Mucosa of descending colon (tissue), 3 donors: ENCODE data around the gene PDE11A. TPM values are rescaled to one million over a fixed set of nuclear protein-coding genes. Genes with fewer than 3 reads are reported as not detected.

Source experiments
- ATAC-seq: fragments of 200-7000 bp; cut with Tn5 transposase; one replicate; pipeline ENCODE4 v1.9.1; 2020; ENCODE audit warnings: mild to moderate bottlenecking, moderate library complexity
- DNase-seq, 3 donors: peaks; one replicate each; pipeline ENCODE4 v3.0.0-alpha.2; 2020
- H3K36me3 ChIP-seq: fragments of 200-600 bp; one replicate; pipeline ENCODE4 v1.8.0; 2021; ENCODE audit warnings: low read depth, mild to moderate bottlenecking
- H3K4me1 ChIP-seq: fragments of 200-600 bp; one replicate; pipeline ENCODE4 v1.8.0; 2021; ENCODE audit warnings: low read depth, mild to moderate bottlenecking
- H3K4me3 ChIP-seq: fragments of 200-600 bp; one replicate; pipeline ENCODE4 v1.8.0; 2021; ENCODE audit warnings: mild to moderate bottlenecking
- H3K9me3 ChIP-seq: fragments of 200-600 bp; one replicate; pipeline ENCODE4 v1.8.0; 2021; ENCODE audit warnings: mild to moderate bottlenecking
- intact Hi-C, 2 donors: fragments of 100-400 bp; cut with DNase I in 1 of 2; cut with micrococcal nuclease in 1 of 2; formaldehyde crosslinking; loops; one replicate each; pipeline versions ENCODE4 v1.11.0 to v1.11.1; 2022; cut with DNase I, micrococcal nuclease
- total RNA-seq, 3 donors: library from RNA; stranded (reverse); fragmentation: NEBNext Ultra II Directional in 2 of 3; extraction: Animal tissue kit (Norgen Biotek cat#: 25700) in 2 of 3; gene quantifications; one replicate each; pipeline versions ENCODE4 v1.2.1 to v1.2.4, GENCODE V29; 2021 to 2023
- TF ChIP-seq, protein P1 (sequence below): fragments of 200-600 bp; IDR thresholded peaks from one replicate; pipeline ENCODE4 v1.8.0; 2022; ENCODE audit warnings: antibody characterized with exemption, mild to moderate bottlenecking
- donor health status: DM: no; HTN: no; CAD: no; lungs with moderate emphysema.
- donor health status: DM: no; HTN: no; CAD: no.
- donor health status: DM: no; HTN: yes; CAD: no.

Gene PDE11A
- total RNA-seq, 3 donors from 2014 or later: 1.0 to 3.2 (median 2.7) TPM

DNA sequence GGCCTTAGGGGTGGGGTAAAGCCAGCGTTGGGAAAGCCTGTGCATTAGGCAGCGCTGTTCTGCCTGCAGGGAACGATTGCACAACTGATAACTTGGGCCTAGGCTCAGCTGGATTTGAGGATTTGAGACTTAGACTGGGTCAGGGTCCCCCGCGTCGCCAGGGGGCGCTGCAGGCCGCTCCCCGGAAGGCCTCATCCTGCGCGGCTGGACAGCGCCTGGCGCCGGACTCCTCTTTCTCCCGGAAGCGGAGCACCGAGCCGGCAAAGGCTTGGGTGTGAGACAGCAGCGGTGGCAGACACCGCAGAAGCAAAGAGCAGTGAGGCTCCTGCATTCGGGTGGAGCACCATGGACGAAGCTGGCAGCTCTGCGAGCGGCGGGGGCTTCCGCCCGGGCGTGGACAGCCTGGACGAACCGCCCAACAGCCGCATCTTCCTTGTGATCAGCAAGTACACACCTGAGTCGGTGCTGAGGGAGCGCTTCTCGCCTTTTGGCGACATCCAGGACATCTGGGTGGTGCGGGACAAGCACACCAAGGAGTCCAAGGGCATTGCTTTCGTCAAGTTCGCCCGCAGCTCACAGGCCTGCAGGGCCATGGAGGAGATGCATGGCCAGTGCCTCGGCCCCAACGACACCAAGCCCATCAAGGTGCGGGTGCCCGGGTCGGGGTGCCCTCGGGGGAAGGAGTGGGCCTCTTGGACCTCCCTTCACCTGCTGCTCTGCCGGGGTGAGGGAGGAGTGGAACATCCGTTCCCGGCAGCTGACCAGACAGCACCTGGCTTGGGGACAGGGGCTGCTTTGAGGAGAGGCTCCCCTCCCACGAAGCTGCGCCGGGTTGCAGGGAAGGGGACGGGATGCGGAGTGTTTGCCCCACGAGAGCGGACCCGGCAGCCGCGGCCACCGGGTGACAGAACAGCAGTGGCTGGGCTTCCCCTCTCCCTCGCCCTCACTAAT is 39.9 kb upstream of the PDE11A start, which contains the start of gene RBM45:
Gene RBM45 (plus strand): TSS at position 236 of the 951 bp plus-strand sequence. CDS start 110 bp downstream, at position 346.
- H3K36me3 ChIP-seq: no peaks in the 10 kb centered on the region
- ATAC-seq (peak; percentile 100), DNase-seq (peak; percentile 94 to 95 (median 94))
- H3K4me3 ChIP-seq: peak within 1 kb of the TSS; percentile 44
- no peaks in the 10 kb centered on the region for H3K9me3 ChIP-seq
- peaks cover 10% of the 10 kb centered on the region for H3K4me1 ChIP-seq
- intact Hi-C loops: no loop called here
- TF ChIP-seq, protein P1, sequence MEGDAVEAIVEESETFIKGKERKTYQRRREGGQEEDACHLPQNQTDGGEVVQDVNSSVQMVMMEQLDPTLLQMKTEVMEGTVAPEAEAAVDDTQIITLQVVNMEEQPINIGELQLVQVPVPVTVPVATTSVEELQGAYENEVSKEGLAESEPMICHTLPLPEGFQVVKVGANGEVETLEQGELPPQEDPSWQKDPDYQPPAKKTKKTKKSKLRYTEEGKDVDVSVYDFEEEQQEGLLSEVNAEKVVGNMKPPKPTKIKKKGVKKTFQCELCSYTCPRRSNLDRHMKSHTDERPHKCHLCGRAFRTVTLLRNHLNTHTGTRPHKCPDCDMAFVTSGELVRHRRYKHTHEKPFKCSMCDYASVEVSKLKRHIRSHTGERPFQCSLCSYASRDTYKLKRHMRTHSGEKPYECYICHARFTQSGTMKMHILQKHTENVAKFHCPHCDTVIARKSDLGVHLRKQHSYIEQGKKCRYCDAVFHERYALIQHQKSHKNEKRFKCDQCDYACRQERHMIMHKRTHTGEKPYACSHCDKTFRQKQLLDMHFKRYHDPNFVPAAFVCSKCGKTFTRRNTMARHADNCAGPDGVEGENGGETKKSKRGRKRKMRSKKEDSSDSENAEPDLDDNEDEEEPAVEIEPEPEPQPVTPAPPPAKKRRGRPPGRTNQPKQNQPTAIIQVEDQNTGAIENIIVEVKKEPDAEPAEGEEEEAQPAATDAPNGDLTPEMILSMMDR: peak; percentile 96

DNA sequence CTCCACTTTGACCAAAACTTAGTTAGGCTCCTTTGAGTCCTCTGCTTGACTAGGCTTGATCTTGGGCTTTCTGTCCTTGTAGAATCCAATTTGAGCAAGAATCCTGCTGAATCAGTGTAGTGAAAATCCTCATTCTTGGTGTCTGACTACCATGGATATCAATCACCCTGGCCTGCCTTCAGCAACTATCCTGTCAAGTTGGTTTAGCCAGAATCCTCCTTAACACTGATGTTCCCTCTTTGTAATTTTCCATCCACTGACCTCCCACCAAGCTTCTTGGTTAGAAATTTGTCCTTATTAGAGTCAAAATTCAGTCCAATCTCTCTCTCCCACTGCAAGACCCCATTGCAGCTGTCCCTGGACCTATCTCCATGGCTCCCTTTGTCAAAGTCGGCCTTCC is 39.2 kb upstream of the PDE11A start:
- H3K4me3 ChIP-seq: no peak overlapping the region
- no peak for ATAC-seq
- H3K4me1 ChIP-seq: peaks cover 10% of the 10 kb centered on the region
- intact Hi-C loops: no loop called here
- DNase-seq: no peak
- H3K9me3 ChIP-seq: no peaks in the 10 kb centered on the region
- H3K36me3 ChIP-seq: no peaks in the 10 kb centered on the region
- TF ChIP-seq, protein P1: no peak

DNA sequence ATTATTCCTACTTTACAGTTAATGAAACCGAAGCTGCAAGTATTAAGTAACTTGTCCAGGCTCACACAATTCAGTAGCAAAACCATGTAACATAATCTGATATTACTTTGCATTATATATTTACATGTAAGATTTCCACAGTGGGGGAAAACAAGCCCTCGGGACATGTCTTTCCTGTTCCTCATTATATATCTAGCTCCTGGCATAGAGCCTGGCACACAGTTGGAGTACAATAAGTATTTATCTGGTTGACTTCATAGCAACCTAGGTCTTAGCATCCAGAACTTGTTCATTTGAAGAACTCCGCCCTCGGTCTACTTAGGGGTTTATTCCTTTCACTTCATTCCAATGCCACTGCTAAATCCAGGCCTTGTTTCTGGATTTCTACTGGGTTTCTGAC is 38.1 kb upstream of the PDE11A start:
- Histone ChIP-seq H3K36me3 (no peaks in the 10 kb centered on the region), H3K4me1 (peaks cover 10% of the 10 kb centered on the region), H3K4me3 (no peak overlapping the region), H3K9me3 (no peaks in the 10 kb centered on the region)
- no peak for ATAC-seq
- intact Hi-C loops: no loop called here
- TF ChIP-seq, protein P1: no peak
- no peak for DNase-seq

DNA sequence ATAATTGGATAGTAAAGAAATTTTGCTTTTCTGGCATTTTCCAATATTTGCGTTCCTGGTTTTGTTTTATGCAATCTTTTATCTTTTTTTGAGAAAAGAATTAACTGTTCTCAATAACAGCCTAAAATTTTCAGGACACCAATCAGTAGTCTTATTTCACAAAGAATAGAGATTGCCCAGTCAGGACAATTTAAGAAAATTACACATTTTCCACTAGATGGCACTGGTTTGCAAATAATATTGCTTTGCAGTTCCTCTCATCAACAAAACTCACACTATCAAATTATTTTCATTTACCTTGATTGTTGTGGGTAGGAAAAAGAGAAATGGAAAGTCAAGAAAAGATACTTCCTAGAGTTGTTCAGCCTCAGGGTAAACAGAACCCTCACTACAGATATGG is 37.2 kb upstream of the PDE11A start:
- peaks cover 10% of the 10 kb centered on the region for H3K4me1 ChIP-seq
- H3K9me3 ChIP-seq: no peaks in the 10 kb centered on the region
- H3K4me3 ChIP-seq: no peak overlapping the region
- DNase-seq (no peak), ATAC-seq (no peak)
- TF ChIP-seq, protein P1: peak; percentile 19
- no peaks in the 10 kb centered on the region for H3K36me3 ChIP-seq
- intact Hi-C loops: no loop called here

DNA sequence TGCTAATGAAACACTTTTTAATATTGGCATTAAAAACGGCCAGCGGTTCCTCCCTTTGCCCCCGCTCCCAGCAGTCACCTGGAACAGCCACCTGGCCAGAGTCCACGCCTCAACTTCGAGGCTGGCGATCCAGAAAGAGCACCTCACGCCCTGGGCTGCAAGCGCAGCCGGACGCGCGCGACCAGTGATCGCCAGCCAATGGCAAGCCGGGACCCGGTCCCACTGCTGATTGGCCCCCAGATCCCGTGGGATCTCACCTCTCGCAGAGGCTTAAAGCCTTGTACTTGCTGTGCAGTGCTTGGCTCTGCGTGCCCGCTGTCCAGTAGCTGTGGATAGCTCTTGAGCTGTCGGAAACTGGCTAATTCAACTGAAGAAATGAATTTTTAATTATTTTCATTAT is 35.6 kb upstream of the PDE11A start:
- intact Hi-C loops: no loop called here
- TF ChIP-seq, protein P1: no peak
- Histone ChIP-seq H3K9me3 (no peaks in the 10 kb centered on the region), H3K36me3 (no peaks in the 10 kb centered on the region), H3K4me3 (no peak overlapping the region), H3K4me1 (peaks cover 4% of the 10 kb centered on the region)
- ATAC-seq (no peak), DNase-seq (no peak)
